Uterus (tissue), 4 donors: ENCODE results near the gene TRAP1. TPM values are rescaled to one million over a fixed set of nuclear protein-coding genes. Genes with fewer than 3 reads are reported as not detected.

Experiments used
- DNase-seq, 2 donors: peaks; one replicate each; pipeline ENCODE4 v3.0.0-alpha.2; 2019 to 2020
- H3K27ac ChIP-seq, 2 donors: fragments of 200-600 bp; sonication (generic); 1 replicate in 1 of 2; 2 replicates in 1 of 2; pipeline ENCODE4 v1.5.1; 2016 to 2018
- H3K27me3 ChIP-seq, 2 donors: fragments of 200-600 bp; sonication (generic); one replicate each; pipeline ENCODE4 v1.5.1; 2018 to 2019; ENCODE audit warnings: control low read depth in 1 of 2
- H3K36me3 ChIP-seq, 2 donors: fragments of 200-600 bp; sonication (generic); one replicate each; pipeline ENCODE4 v1.5.1; 2019; ENCODE audit warnings: control low read depth in 1 of 2
- H3K4me1 ChIP-seq, 2 donors: fragments of 200-600 bp; sonication (generic); one replicate each; pipeline ENCODE4 v1.5.1; 2018 to 2019; ENCODE audit warnings: control low read depth in 1 of 2
- H3K4me3 ChIP-seq, 2 donors: fragments of 200-600 bp; sonication (generic); 1 replicate in 1 of 2; 2 replicates in 1 of 2; pipeline ENCODE4 v1.5.1; 2018 to 2019; ENCODE audit warnings: mild to moderate bottlenecking in 1 of 2
- H3K9me3 ChIP-seq, 2 donors: fragments of 200-600 bp; sonication (generic); one replicate each; pipeline ENCODE4 v1.5.1; 2019; ENCODE audit warnings: control low read depth in 1 of 2
- POLR2A ChIP-seq, 2 donors: fragments of 450-650 bp; IDR thresholded peaks; one replicate each; pipeline ENCODE4 v1.6.1; 2016; ENCODE audit warnings: antibody characterized with exemption in 2 of 2, mild to moderate bottlenecking in 1 of 2, moderate library complexity in 1 of 2
- intact Hi-C: fragments of 100-400 bp; cut with DNase I; formaldehyde crosslinking; loops from one replicate; pipeline ENCODE4 v1.15.1; 2023; ENCODE audit warnings: low total_unique reads
- total RNA-seq, 4 donors: library from RNA; depleted of rRNA in 3 of 4; stranded (reverse); fragments of >200 nt in 3 of 4; gene quantifications; one replicate each; pipeline versions ENCODE4 v1.1.0 to v1.2.4, GENCODE V29; 2014 to 2023
- TF ChIP-seq, protein P1 (sequence below), 4 experiments: fragments of 200-600 bp in 2 of 4; fragments of 450-650 bp in 2 of 4; sonication (generic) in 2 of 4; IDR thresholded peaks; one replicate each; pipeline ENCODE4 v1.5.1; 2016 to 2019; ENCODE audit warnings: antibody characterized with exemption in 4 of 4, mild to moderate bottlenecking in 2 of 4, moderate library complexity in 1 of 4
- donor health status: DM: yes; HTN: yes; CAD: no.

The TRAP1 gene
- total RNA-seq, 4 donors from 2014 or later, result 54.8 to 119 (median 84.8) TPM

DNA sequence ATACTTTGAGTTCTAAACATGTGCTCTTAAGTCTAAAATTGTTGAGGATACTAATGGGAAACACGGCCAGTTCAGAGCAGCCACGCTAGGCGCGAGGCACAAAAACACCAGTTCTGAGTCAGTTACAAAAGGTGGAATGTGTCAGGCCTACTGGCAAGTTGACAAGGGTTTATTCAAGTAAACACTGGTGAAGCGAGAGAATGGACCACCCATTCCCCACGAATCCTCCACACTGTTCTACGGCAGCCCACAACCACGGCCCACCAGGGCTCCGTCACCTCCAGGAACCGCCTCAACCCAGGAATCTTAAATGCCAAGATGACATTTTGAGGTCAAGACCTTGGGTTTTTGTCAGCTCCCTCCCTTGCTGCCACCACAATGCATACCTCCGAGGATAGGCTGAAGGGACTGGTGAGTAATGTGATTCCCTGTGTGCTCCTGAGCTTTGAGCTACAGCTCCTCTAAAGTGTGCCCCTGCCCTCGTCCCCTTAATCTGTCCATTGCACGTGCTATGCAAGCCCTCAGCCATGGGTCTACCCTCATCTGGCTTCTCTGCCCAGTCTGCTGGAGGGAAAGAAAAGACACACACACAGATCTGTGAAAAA lies 28.5 kb upstream of the TRAP1 start:
- no peaks in the 10 kb centered on the region for H3K4me1 ChIP-seq
- no peak overlapping the region for H3K4me3 ChIP-seq
- H3K36me3 ChIP-seq, result no peaks in the 10 kb centered on the region
- no peaks in the 10 kb centered on the region for H3K9me3 ChIP-seq
- intact Hi-C loops, result no loop called here
- no peak for DNase-seq
- TF ChIP-seq, protein P1, sequence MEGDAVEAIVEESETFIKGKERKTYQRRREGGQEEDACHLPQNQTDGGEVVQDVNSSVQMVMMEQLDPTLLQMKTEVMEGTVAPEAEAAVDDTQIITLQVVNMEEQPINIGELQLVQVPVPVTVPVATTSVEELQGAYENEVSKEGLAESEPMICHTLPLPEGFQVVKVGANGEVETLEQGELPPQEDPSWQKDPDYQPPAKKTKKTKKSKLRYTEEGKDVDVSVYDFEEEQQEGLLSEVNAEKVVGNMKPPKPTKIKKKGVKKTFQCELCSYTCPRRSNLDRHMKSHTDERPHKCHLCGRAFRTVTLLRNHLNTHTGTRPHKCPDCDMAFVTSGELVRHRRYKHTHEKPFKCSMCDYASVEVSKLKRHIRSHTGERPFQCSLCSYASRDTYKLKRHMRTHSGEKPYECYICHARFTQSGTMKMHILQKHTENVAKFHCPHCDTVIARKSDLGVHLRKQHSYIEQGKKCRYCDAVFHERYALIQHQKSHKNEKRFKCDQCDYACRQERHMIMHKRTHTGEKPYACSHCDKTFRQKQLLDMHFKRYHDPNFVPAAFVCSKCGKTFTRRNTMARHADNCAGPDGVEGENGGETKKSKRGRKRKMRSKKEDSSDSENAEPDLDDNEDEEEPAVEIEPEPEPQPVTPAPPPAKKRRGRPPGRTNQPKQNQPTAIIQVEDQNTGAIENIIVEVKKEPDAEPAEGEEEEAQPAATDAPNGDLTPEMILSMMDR (IDR thresholded peaks at IDR 0.05), result no peak
- no peak for TF ChIP-seq POLR2A (IDR thresholded peaks at IDR 0.05)
- H3K27me3 ChIP-seq, result no peaks in the 10 kb centered on the region
- no peak overlapping the region for H3K27ac ChIP-seq

GRCh38 chr16:3744018-3744417 lies 26.7 kb upstream of the TRAP1 start:
- DNase-seq, result no peak

DNA sequence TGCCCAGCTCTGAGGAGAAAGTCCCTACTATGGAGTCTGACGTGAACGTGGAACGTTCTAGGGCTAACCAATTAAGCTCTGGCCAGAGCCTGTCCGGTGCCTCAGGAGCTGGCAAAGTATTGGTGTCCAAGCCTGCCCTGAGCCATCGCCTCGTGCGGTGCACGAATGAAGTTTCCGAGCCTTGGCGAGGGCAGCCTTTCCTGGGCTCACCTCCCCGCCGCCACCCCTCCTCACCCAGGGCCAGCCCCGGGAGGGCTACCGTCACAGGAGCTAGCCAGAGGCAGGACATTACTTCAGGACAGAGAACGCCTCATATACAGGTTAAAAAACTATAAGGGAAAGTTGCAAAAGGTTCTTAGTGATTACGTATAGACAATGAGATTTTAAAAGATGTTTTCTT lies 23.6 kb upstream of the TRAP1 start:
- no peak for DNase-seq

More at GRCh38 chr16:3744018-3744417, 26.7 kb upstream of the TRAP1 start:
- H3K27ac ChIP-seq, result no peak overlapping the region
- H3K4me3 ChIP-seq, result no peak overlapping the region
- H3K4me1 ChIP-seq, result no peaks in the 10 kb centered on the region
- no peaks in the 10 kb centered on the region for H3K9me3 ChIP-seq
- no peaks in the 10 kb centered on the region for H3K36me3 ChIP-seq
- TF ChIP-seq, protein P1 (IDR thresholded peaks at IDR 0.05), result no peak
- no peak for TF ChIP-seq POLR2A (IDR thresholded peaks at IDR 0.05)
- intact Hi-C loops, result no loop called here
- H3K27me3 ChIP-seq, result no peaks in the 10 kb centered on the region

DNA sequence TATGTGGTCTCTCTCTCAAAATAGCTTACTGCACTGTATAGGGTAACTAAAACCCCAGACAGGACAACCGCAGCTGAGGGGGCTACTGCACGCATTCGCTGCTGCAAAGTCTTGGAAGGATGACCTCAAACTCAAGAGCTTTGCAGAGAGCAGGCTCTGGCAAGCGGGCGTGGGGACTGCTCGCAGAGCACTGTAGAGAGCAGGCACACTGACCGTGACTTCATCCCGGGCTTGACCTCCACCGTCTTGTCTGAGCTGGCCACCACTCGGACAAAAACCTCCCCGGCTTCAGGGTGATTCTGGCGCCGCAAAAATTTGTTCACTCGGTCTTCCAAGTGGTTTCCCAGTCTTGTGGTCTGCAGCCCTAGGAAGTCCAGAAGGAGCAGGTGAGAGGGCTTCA lies 22.9 kb upstream of the TRAP1 start:
- intact Hi-C loops, result no loop called here
- Histone ChIP-seq H3K9me3 (no peaks in the 10 kb centered on the region), H3K27ac (no peak overlapping the region), H3K36me3 (no peaks in the 10 kb centered on the region), H3K4me1 (no peaks in the 10 kb centered on the region), H3K27me3 (no peaks in the 10 kb centered on the region), H3K4me3 (no peak overlapping the region)
- DNase-seq, result no peak
- TF ChIP-seq, protein P1 (IDR thresholded peaks at IDR 0.05), result no peak
- no peak for TF ChIP-seq POLR2A (IDR thresholded peaks at IDR 0.05)

More for the DNA sequence above, 23.6 kb upstream of the TRAP1 start:
- Histone ChIP-seq H3K27ac (no peak overlapping the region), H3K36me3 (no peaks in the 10 kb centered on the region), H3K27me3 (no peaks in the 10 kb centered on the region), H3K4me1 (no peaks in the 10 kb centered on the region), H3K4me3 (no peak overlapping the region), H3K9me3 (no peaks in the 10 kb centered on the region)
- intact Hi-C loops, result no loop called here
- TF ChIP-seq, protein P1 (IDR thresholded peaks at IDR 0.05), result no peak
- TF ChIP-seq POLR2A (IDR thresholded peaks at IDR 0.05), result no peak

- intact Hi-C loops, result no loop called here
- DNase-seq, result no peak
- no peak for TF ChIP-seq POLR2A (IDR thresholded peaks at IDR 0.05)
- TF ChIP-seq, protein P1 (IDR thresholded peaks at IDR 0.05), result no peak
- no peaks in the 10 kb centered on the region for H3K4me1 ChIP-seq
- H3K36me3 ChIP-seq, result no peaks in the 10 kb centered on the region
- H3K9me3 ChIP-seq, result no peaks in the 10 kb centered on the region
- H3K27me3 ChIP-seq, result no peaks in the 10 kb centered on the region
- H3K27ac ChIP-seq, result no peak overlapping the region
- no peak overlapping the region for H3K4me3 ChIP-seq
Measured at GRCh38 chr16:3739636-3740035, 22.3 kb upstream of the TRAP1 start.
